Mammary epithelial cell (primary cell): ENCODE results near the gene CDK14.

ENCODE experiments used
- CTCF ChIP-seq, 2 donors: IDR thresholded peaks in 1 of 2; conservative IDR thresholded peaks in 1 of 2; 2 replicates each; pipeline ENCODE4 v1.5.1; 2011 to 2012; ENCODE audit warnings: inconsistent platforms in 2 of 2, low read length in 2 of 2, mild to moderate bottlenecking in 2 of 2, control low read depth in 1 of 2, low read depth in 1 of 2; ENCODE audit not compliant: insufficient read depth in 1 of 2; ENCODE audit errors: extremely low read depth in 1 of 2
- EZH2 ChIP-seq: IDR thresholded peaks from 2 replicates; pipeline ENCODE4 v1.6.1; 2012; ENCODE audit warnings: low read length, inconsistent platforms, borderline replicate concordance

- no peak for TF ChIP-seq CTCF (conservative IDR thresholded peaks at IDR 0.05 in 1 of 2, IDR thresholded peaks at IDR 0.05 in 1 of 2; ENCODE audit: extremely low read depth in 1 of 2, insufficient read depth in 1 of 2, low read depth in 1 of 2, low read length in 2 of 2)
- no peak for TF ChIP-seq EZH2
Observed at GRCh38 chr7:90834771-90835170, 238.7 kb downstream of the CDK14 start.
